Stomach (tissue), 9 donors: Measurements from ENCODE around the gene FREM3. TPM values are rescaled to one million over a fixed set of nuclear protein-coding genes. Genes with fewer than 3 reads are reported as not detected.

Experiments
- DNase-seq, 2 donors: peaks; one replicate each; pipeline versions ENCODE4 v3.0.0 to v3.0.0-alpha.2; 2013 to 2019
- H3K27ac ChIP-seq, 5 donors: fragments of 200-600 bp in 4 of 5; sonication (generic) in 4 of 5; one replicate each; pipeline ENCODE4 v1.5.1; 2013 to 2019; ENCODE audit warnings: mild to moderate bottlenecking in 1 of 5, moderate library complexity in 1 of 5
- H3K27me3 ChIP-seq, 3 donors: fragments of 200-600 bp; sonication (generic); one replicate each; pipeline ENCODE4 v1.5.1; 2017 to 2019; ENCODE audit warnings: mixed run types in 1 of 3
- H3K36me3 ChIP-seq, 4 donors: fragments of 200-600 bp; sonication (generic); 1 replicate in 3 of 4; 2 replicates in 1 of 4; pipeline ENCODE4 v1.5.1; 2016 to 2019
- H3K4me1 ChIP-seq, 4 donors: fragments of 200-600 bp; sonication (generic); one replicate each; pipeline ENCODE4 v1.5.1; 2016 to 2019
- H3K4me3 ChIP-seq, 4 donors: fragments of 200-600 bp; sonication (generic) in 3 of 4; one replicate each; pipeline ENCODE4 v1.5.1; 2016 to 2019; ENCODE audit warnings: mild to moderate bottlenecking in 1 of 4
- H3K9me3 ChIP-seq, 4 donors: fragments of 200-600 bp; sonication (generic); one replicate each; pipeline ENCODE4 v1.5.1; 2016 to 2019
- EP300 ChIP-seq: sonication (generic); formaldehyde crosslinking; IDR thresholded peaks from one replicate; pipeline ENCODE4 v1.6.1; 2017; ENCODE audit warnings: antibody characterized with exemption
- POLR2A ChIP-seq, 4 donors: fragments of 450-650 bp; IDR thresholded peaks; one replicate each; pipeline ENCODE4 v1.6.1; 2016; ENCODE audit warnings: antibody characterized with exemption in 4 of 4, control low read depth in 2 of 4, mild to moderate bottlenecking in 1 of 4, moderate library complexity in 1 of 4
- POLR2AphosphoS5 ChIP-seq, 3 donors: sonication (generic); formaldehyde crosslinking; IDR thresholded peaks; one replicate each; pipeline ENCODE4 v1.6.1; 2016; ENCODE audit warnings: antibody characterized with exemption in 3 of 3
- WGBS, 5 donors: extraction: QIAGEN DNeasy Blood & Tissue Kit in 3 of 5; methylation state at CpG; one replicate each; pipeline versions ENCODE4 v1.1.5 to v1.1.7; 2013 to 2018; 5-methylcytosine and 5-hydroxymethylcytosine counted together
- intact Hi-C: fragments of 100-400 bp; cut with DNase I; formaldehyde crosslinking; loops from one replicate; pipeline ENCODE4 v1.15.1; 2023; ENCODE audit warnings: low total_unique reads
- polyA plus RNA-seq, 3 donors: library from polyadenylated mRNA; stranded (reverse); fragments of 200-250 nt; gene quantifications; one replicate each; pipeline ENCODE4 v1.2.3, GENCODE V29; 2013
- total RNA-seq, 5 donors: library from RNA; depleted of rRNA; stranded (reverse); fragments of >200 nt; gene quantifications; one replicate each; pipeline versions ENCODE4 v1.1.0 to v1.2.3, GENCODE V29; 2014 to 2016
- TF ChIP-seq, protein P1 (sequence below), 7 experiments: fragments of 450-650 bp in 4 of 7; fragments of 200-600 bp in 3 of 7; sonication (generic) in 3 of 7; IDR thresholded peaks; one replicate each; pipeline ENCODE4 v1.5.1; 2016 to 2019; ENCODE audit warnings: antibody characterized with exemption in 7 of 7, control low read depth in 2 of 7, mild to moderate bottlenecking in 1 of 7
- donor health status: healthy with polysubstance abuse.
- donor health status: Bipolar disorder and iron deficiency.
- donor health status: healthy.

The FREM3 gene
- total and polyA plus RNA-seq, 8 donors: 0.03 to 0.18 TPM; not detected in 6

DNA sequence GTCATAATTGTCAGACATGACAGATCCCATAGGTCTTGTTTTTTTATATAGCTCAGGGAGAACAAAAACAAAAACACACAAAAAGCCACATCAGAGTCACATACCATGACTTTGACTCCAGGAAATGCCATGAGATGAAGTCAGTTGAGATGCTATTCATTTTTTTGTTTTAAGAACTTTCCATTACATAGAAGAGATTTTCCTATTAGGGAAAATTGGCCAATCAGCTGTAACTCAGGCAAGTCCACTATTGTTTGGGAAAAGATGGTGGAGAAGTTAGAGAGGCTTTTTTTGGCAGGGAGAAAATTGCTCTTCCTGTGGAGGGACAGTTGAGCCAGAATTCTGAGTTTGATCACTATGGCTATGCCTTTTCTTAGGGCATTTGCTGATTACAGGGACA, 114.4 kb downstream of the FREM3 start:
- Histone ChIP-seq H3K4me1 (no peaks in the 10 kb centered on the region), H3K9me3 (peaks cover 0 to 10% (median 8%) of the 10 kb centered on the region in 4 donors), H3K27ac (no peak overlapping the region), H3K4me3 (no peak overlapping the region), H3K36me3 (no peaks in the 10 kb centered on the region), H3K27me3 (no peaks in the 10 kb centered on the region)
- TF ChIP-seq POLR2AphosphoS5 (IDR thresholded peaks at IDR 0.05): no peak
- TF ChIP-seq POLR2A (IDR thresholded peaks at IDR 0.05): no peak
- TF ChIP-seq, protein P1, sequence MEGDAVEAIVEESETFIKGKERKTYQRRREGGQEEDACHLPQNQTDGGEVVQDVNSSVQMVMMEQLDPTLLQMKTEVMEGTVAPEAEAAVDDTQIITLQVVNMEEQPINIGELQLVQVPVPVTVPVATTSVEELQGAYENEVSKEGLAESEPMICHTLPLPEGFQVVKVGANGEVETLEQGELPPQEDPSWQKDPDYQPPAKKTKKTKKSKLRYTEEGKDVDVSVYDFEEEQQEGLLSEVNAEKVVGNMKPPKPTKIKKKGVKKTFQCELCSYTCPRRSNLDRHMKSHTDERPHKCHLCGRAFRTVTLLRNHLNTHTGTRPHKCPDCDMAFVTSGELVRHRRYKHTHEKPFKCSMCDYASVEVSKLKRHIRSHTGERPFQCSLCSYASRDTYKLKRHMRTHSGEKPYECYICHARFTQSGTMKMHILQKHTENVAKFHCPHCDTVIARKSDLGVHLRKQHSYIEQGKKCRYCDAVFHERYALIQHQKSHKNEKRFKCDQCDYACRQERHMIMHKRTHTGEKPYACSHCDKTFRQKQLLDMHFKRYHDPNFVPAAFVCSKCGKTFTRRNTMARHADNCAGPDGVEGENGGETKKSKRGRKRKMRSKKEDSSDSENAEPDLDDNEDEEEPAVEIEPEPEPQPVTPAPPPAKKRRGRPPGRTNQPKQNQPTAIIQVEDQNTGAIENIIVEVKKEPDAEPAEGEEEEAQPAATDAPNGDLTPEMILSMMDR (IDR thresholded peaks at IDR 0.05): no peak
- TF ChIP-seq EP300: no peak
- intact Hi-C loops: no loop called here
- no peak for DNase-seq

DNA sequence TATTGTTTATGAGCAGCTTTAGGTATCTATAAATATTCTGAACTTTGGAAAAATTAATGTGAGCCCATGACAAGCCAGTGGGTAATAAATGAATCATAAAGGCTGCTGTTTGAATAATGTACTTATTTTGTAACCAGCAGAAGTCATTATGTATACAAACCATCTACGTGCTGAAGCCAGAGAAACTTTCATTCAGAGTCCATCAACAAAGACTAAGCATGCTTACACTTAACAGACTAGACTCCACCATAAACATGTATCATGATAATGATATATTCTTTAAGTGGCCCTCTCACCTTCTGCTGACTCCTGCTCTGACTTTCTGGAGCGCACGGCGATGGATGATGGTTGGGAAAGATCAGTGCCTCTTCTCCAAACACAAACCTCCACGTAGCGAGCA, 114.9 kb downstream of the FREM3 start:
- Histone ChIP-seq H3K4me1 (no peaks in the 10 kb centered on the region), H3K36me3 (no peaks in the 10 kb centered on the region), H3K27ac (no peak overlapping the region), H3K9me3 (peaks cover 0 to 10% (median 8%) of the 10 kb centered on the region in 4 donors), H3K4me3 (no peak overlapping the region), H3K27me3 (no peaks in the 10 kb centered on the region)
- TF ChIP-seq POLR2AphosphoS5 (IDR thresholded peaks at IDR 0.05): no peak
- TF ChIP-seq EP300: no peak
- TF ChIP-seq POLR2A (IDR thresholded peaks at IDR 0.05): no peak
- TF ChIP-seq, protein P1 (IDR thresholded peaks at IDR 0.05): no peak
- whole genome bisulfite sequencing, 5 donors: 74 to 87% (median 80%) methylated on average over 6 of the region's 6 CpGs
- intact Hi-C loops: no loop called here
- DNase-seq: no peak

DNA sequence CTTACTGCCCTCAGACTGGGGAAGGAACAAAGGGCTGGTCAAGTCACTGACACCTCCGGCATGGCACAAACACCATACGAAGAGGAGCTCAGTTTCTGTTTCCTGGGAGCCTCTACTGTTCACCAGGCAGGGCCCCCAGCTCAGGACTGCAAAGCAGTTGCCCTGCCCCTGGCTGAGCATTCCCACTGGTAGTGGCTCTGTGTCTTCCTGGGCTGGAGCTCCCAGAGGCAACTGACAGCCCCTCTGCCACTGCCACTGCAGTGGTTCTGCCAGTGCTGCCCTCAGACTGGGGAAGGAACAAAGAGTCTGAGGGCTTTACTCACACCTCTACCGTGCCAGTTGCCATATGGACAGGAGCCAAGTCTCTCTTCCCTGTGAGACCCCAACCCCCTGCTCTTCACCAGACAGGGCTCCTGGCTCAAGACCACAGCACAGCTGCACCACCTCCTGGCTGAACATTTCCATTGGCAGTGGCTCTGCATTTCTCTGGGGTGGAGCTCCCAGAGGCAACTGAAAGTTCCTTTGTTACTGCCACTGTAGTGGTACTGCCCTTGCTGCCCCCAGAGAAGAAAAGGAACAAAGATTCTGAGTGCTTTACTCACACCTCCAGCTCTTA, 119.0 kb downstream of the FREM3 start:
- Histone ChIP-seq H3K27ac (no peak overlapping the region), H3K4me1 (no peaks in the 10 kb centered on the region), H3K9me3 (peaks cover 0 to 10% (median 8%) of the 10 kb centered on the region in 4 donors), H3K27me3 (no peaks in the 10 kb centered on the region), H3K4me3 (no peak overlapping the region), H3K36me3 (peaks cover 0 to 6% (median 0%) of the 10 kb centered on the region in 4 donors)
- WGBS, 5 donors: 81 to 85% (median 83%) methylated on average over 1 to 3 of the region's 3 CpGs
- TF ChIP-seq EP300: no peak
- TF ChIP-seq, protein P1 (IDR thresholded peaks at IDR 0.05): no peak
- no peak for TF ChIP-seq POLR2A (IDR thresholded peaks at IDR 0.05)
- TF ChIP-seq POLR2AphosphoS5 (IDR thresholded peaks at IDR 0.05): no peak
- intact Hi-C loops: no loop called here
- DNase-seq: no peak

DNA sequence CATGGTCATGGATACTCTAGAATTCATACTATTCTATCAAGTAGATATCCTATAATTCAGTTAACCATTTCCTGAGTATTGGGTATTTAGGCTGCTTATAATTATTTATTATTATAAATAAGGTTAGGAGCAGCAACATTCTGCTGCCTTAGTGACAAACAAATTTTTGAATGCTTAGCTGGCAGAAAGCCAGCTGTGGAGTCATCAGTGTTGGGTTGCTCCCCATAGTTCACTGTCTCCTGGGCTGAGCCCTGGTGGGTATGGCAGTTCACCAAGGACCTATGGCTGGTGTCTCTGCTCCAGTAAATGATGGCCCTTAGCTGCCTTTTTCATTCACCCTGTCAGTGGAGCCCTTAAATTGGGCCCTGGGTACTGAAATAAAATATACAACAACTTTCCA, 125.1 kb downstream of the FREM3 start:
- DNase-seq: no peak
- H3K9me3 ChIP-seq: no peaks in the 10 kb centered on the region
- no peaks in the 10 kb centered on the region for H3K4me1 ChIP-seq
- H3K27me3 ChIP-seq: no peaks in the 10 kb centered on the region
- no peak overlapping the region for H3K4me3 ChIP-seq
- no peak for TF ChIP-seq EP300
- TF ChIP-seq, protein P1 (IDR thresholded peaks at IDR 0.05): no peak
- no peak for TF ChIP-seq POLR2AphosphoS5 (IDR thresholded peaks at IDR 0.05)
- no peak for TF ChIP-seq POLR2A (IDR thresholded peaks at IDR 0.05)
- intact Hi-C loops: no loop called here
- no peak overlapping the region for H3K27ac ChIP-seq
- H3K36me3 ChIP-seq: peaks cover 0 to 6% (median 0%) of the 10 kb centered on the region in 4 donors
